GM21367 (cell line): ENCODE data around the gene ANKH.
"Not testable (repeated sequence)": the region's sequence is repeated elsewhere in the genome, so short reads cannot be mapped to it uniquely, and the experiment has no call there.

ENCODE experiments used
- ATAC-seq: cut with Tn5 transposase; IDR thresholded peaks from one replicate; pipeline ENCODE4 v1.9.1; 2021; ENCODE audit not compliant: unreplicated experiment

Gene ANKH

GRCh38 chr5:14884062-14884612, 12.6 kb upstream of the ANKH start:
- no peak for ATAC-seq

GRCh38 chr5:14882658-14883580, 11.3 kb upstream of the ANKH start:
- no peak for ATAC-seq

- no peak for ATAC-seq
Observed at GRCh38 chr5:14881826-14882225, 10.2 kb upstream of the ANKH start.

GRCh38 chr5:14880688-14881087, 9.1 kb upstream of the ANKH start:
- no peak for ATAC-seq

- ATAC-seq: no peak
Observed at GRCh38 chr5:14879937-14880589, 8.5 kb upstream of the ANKH start.

GRCh38 chr5:14879393-14879792, 7.8 kb upstream of the ANKH start:
- no peak for ATAC-seq

- not testable (repeated sequence) for ATAC-seq
Observed at GRCh38 chr5:14878192-14878591, 6.6 kb upstream of the ANKH start.

GRCh38 chr5:14876095-14876494, 4.5 kb upstream of the ANKH start:
- ATAC-seq: no peak

GRCh38 chr5:14873790-14874189, 2.2 kb upstream of the ANKH start:
- ATAC-seq: no peak

- ATAC-seq: no peak
Observed at GRCh38 chr5:14873093-14873492, 1.5 kb upstream of the ANKH start.

- peak; percentile 30 for ATAC-seq
Observed at GRCh38 chr5:14872070-14872989, 752 bp upstream of the ANKH start.

GRCh38 chr5:14870337-14871213, 1.0 kb downstream of the ANKH start:
- no peak for ATAC-seq

- no peak for ATAC-seq
Observed at GRCh38 chr5:14869668-14870164, 1.9 kb downstream of the ANKH start.

GRCh38 chr5:14869233-14869632, 2.3 kb downstream of the ANKH start:
- no peak for ATAC-seq

- ATAC-seq: no peak
Observed at GRCh38 chr5:14868771-14869170, 2.8 kb downstream of the ANKH start.

GRCh38 chr5:14864181-14864812, 7.3 kb downstream of the ANKH start:
- ATAC-seq: no peak

GRCh38 chr5:14863105-14863504, 8.5 kb downstream of the ANKH start:
- ATAC-seq: no peak

GRCh38 chr5:14861123-14861765, 10.3 kb downstream of the ANKH start:
- no peak for ATAC-seq

- no peak for ATAC-seq
Observed at GRCh38 chr5:14859980-14860379, 11.6 kb downstream of the ANKH start.
